T-cell (primary cell): Measurements from ENCODE around the gene F2R. TPM values are rescaled to one million over a fixed set of nuclear protein-coding genes. Genes with fewer than 3 reads are reported as not detected.

Experiments
- ATAC-seq, 4 experiments: fragments of 200-7000 bp in 3 of 4; fragments of 150-1000 bp in 1 of 4; cut with Tn5 transposase; replicated peaks in 1 of 4; 1 replicate in 3 of 4; 2 replicates in 1 of 4; pipeline ENCODE4 v1.10.0; 2021; ENCODE audit warnings: moderate library complexity in 3 of 4, mild to moderate bottlenecking in 2 of 4, moderate number of reproducible peaks in 1 of 4
- CTCF ChIA-PET, 2 donors: fragments of 300-600 bp; sonication (Branson Sonifier 250); formaldehyde crosslinking; loops; one replicate each; lab custom pipeline; 2022; ENCODE audit warnings: antibody characterized with exemption in 2 of 2; lab: Charles Lee
- POLR2A ChIA-PET, 2 donors: fragments of 300-600 bp; sonication (Branson Sonifier 250); formaldehyde crosslinking; loops; one replicate each; lab custom pipeline; 2022; ENCODE audit warnings: antibody characterized with exemption in 2 of 2; lab: Charles Lee
- DNase-seq, 35 experiments: peaks; one replicate each; pipeline versions ENCODE4 v3.0.0 to v3.0.0-alpha.2; 2013 to 2023
- H3K27ac ChIP-seq: one replicate; pipeline ENCODE4 v1.5.1; 2013; ENCODE audit warnings: low read length
- H3K27me3 ChIP-seq, 2 experiments: replicated peaks in 1 of 2; 1 replicate in 1 of 2; 2 replicates in 1 of 2; pipeline versions ENCODE4 v1.6.1 to v1.7.0; 2013; ENCODE audit warnings: low read length in 1 of 2, mixed read lengths in 1 of 2; ENCODE audit not compliant: control insufficient read depth in 2 of 2, insufficient read depth in 2 of 2; ENCODE audit errors: extremely low read depth in 1 of 2
- H3K36me3 ChIP-seq, 2 donors: 1 replicate in 1 of 2; 2 replicates in 1 of 2; pipeline versions ENCODE4 v1.6.1 to v1.7.0; 2013; ENCODE audit warnings: low read length in 1 of 2; ENCODE audit not compliant: control insufficient read depth in 2 of 2, insufficient read depth in 1 of 2; ENCODE audit errors: extremely low read depth in 1 of 2
- H3K4me1 ChIP-seq, 2 experiments: 1 replicate in 1 of 2; 2 replicates in 1 of 2; pipeline versions ENCODE4 v1.6.1 to v1.7.0; 2013; ENCODE audit warnings: low read length in 2 of 2, mixed read lengths in 1 of 2; ENCODE audit not compliant: insufficient read depth in 2 of 2, control insufficient read depth in 1 of 2; ENCODE audit errors: extremely low read depth in 1 of 2
- H3K4me3 ChIP-seq, 2 donors: 1 replicate in 1 of 2; 2 replicates in 1 of 2; pipeline versions ENCODE4 v1.5.1 to v1.7.0; 2013; ENCODE audit warnings: mild to moderate bottlenecking in 2 of 2, low read length in 1 of 2, moderate library complexity in 1 of 2; ENCODE audit not compliant: control insufficient read depth in 1 of 2; ENCODE audit errors: extremely low read depth in 1 of 2
- H3K9me3 ChIP-seq: 2 replicates; pipeline ENCODE4 v1.7.0; 2013
- H3K27ac Mint-ChIP-seq, 2 donors: one replicate each; pipeline ENCODE4 v1.8.0; 2020 to 2021; ENCODE audit warnings: mild to moderate bottlenecking in 2 of 2, mixed read lengths in 2 of 2
- H3K27me3 Mint-ChIP-seq, 2 donors: one replicate each; pipeline ENCODE4 v1.8.0; 2021 to 2022; ENCODE audit warnings: mixed read lengths in 2 of 2
- H3K36me3 Mint-ChIP-seq: one replicate; pipeline ENCODE4 v1.8.0; 2021; ENCODE audit warnings: mixed read lengths
- H3K4me1 Mint-ChIP-seq, 3 donors: one replicate each; pipeline ENCODE4 v1.8.0; 2020 to 2022; ENCODE audit warnings: mixed read lengths in 3 of 3, mild to moderate bottlenecking in 1 of 3
- H3K4me3 Mint-ChIP-seq, 3 donors: one replicate each; pipeline ENCODE4 v1.8.0; 2020 to 2022; ENCODE audit warnings: mild to moderate bottlenecking in 3 of 3, mixed read lengths in 3 of 3, moderate library complexity in 3 of 3
- H3K9me3 Mint-ChIP-seq, 3 donors: one replicate each; pipeline ENCODE4 v1.8.0; 2020 to 2022; ENCODE audit warnings: mixed read lengths in 3 of 3
- WGBS: methylation state at CpG from one replicate; pipeline ENCODE4 v1.1.5; 2013; ENCODE audit warnings: missing lambda C conversion rate; ENCODE audit not compliant: insufficient coverage; 5-methylcytosine and 5-hydroxymethylcytosine counted together
- total RNA-seq, 35 experiments: library from RNA in 6 of 35; stranded (reverse) in 6 of 35; fragments of 120-200 nt in 1 of 35; gene quantifications; one replicate each; pipeline versions ENCODE4 v1.2.1 to v1.2.4 and lab custom pipeline; 2013 to 2026

F2R gene
- total RNA-seq, 5 donors from 2014 or later (not counting 1 experiment from before 2014, with no cell fraction given), result 4.3 to 16.3 (median 9.6) TPM

DNA sequence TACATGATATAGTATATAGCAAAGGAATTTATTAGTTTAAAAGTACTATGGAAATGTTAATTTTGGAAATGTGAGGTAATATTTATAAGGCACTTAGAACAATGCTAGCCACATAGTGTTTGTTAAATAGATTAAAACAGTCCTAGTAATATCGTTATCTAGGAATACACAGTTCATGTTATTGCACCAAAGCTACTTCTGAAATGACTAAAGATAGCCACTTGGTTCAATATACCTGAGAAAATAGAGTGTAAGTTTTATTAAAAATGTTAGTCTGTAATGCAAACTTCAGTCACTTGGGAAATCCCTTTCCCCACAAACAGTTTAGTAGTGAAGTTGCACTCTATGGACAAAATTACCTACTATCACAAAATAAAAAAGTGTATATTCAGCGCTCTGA, 15.4 kb upstream of the F2R start:
- POLR2A ChIA-PET, result no interaction called here
- Histone ChIP-seq H3K4me3 (no peak overlapping the region), H3K4me1 (no peaks in the 10 kb centered on the region), H3K27me3 (no peaks in the 10 kb centered on the region), H3K36me3 (peaks cover 5 to 63% of the 10 kb centered on the region in 2 donors), H3K27ac (no peak overlapping the region), H3K9me3 (no peaks in the 10 kb centered on the region)
- no CpG with 5 or more reads among the region's 2 CpGs for WGBS
- Mint-ChIP-seq H3K9me3 (no peaks in the 10 kb centered on the region), H3K27me3 (no peaks in the 10 kb centered on the region), H3K4me1 (no peaks in the 10 kb centered on the region), H3K36me3 (peaks cover 59% of the 10 kb centered on the region), H3K4me3 (no peak overlapping the region), H3K27ac (no peak overlapping the region)
- DNase-seq (no peak), ATAC-seq (no peak)
- CTCF ChIA-PET, result no interaction called here

DNA sequence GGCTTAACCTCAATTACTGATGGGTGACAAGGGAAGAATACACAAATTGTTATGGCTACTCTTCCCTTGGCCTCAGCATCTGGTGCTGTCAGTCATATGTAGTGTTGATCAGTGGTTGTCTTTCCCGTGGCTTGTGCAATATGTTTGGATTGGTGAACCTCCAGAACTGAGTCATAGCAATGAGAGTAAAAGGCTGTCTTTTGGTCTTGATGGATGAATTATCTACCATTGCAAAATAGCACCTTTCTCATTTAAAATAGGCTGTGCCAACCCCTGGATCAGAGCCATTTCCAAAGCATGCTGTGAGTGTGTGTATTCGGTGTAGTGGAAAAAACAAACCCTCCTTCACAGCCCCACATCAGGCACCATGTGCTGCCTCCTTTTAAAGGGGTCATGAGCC, 14.6 kb upstream of the F2R start:
- Mint-ChIP-seq H3K4me1 (no peaks in the 10 kb centered on the region), H3K4me3 (no peak overlapping the region), H3K9me3 (no peaks in the 10 kb centered on the region), H3K27ac (no peak overlapping the region), H3K36me3 (peaks cover 58% of the 10 kb centered on the region), H3K27me3 (no peaks in the 10 kb centered on the region)
- H3K4me1 ChIP-seq, result no peaks in the 10 kb centered on the region
- H3K9me3 ChIP-seq, result no peaks in the 10 kb centered on the region
- H3K27me3 ChIP-seq, result no peaks in the 10 kb centered on the region
- DNase-seq, result no peak
- H3K4me3 ChIP-seq, result no peak overlapping the region
- peaks cover 5 to 61% of the 10 kb centered on the region in 2 donors for H3K36me3 ChIP-seq
- no peak for ATAC-seq
- WGBS, result no CpG with 5 or more reads among the region's 2 CpGs
- no peak overlapping the region for H3K27ac ChIP-seq
- POLR2A ChIA-PET, result no interaction called here
- CTCF ChIA-PET, result no interaction called here

DNA sequence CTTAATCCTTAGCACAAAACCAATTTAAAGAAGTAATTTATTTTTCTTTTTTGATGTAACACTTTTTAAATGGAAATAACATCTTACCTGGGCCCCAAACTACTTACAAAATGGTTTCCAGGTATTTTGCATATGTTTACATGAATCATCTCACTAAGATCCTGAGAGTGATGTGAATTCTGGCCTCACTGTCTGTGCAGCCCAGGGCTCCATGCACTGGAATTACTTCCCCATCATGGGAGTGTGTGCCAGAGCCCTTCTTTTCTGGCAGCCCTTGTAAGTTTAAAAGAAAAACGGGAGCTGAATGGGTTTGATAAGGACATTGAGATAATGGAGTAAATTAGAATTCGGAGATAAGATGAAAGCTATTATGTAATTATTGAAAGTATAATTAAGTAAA, 12.2 kb upstream of the F2R start:
- no peak overlapping the region for H3K27ac ChIP-seq
- ATAC-seq (no peak), DNase-seq (no peak)
- no peaks in the 10 kb centered on the region for H3K9me3 ChIP-seq
- Mint-ChIP-seq H3K27ac (peak overlapping the region in 1 of 2 donors; percentile 28), H3K4me3 (no peak overlapping the region), H3K4me1 (no peaks in the 10 kb centered on the region), H3K27me3 (no peaks in the 10 kb centered on the region), H3K36me3 (peaks cover 52% of the 10 kb centered on the region), H3K9me3 (no peaks in the 10 kb centered on the region)
- no CpG with 5 or more reads among the region's 2 CpGs for WGBS
- H3K4me3 ChIP-seq, result no peak overlapping the region
- H3K27me3 ChIP-seq, result no peaks in the 10 kb centered on the region
- H3K4me1 ChIP-seq, result no peaks in the 10 kb centered on the region
- ChIA-PET CTCF (interaction anchor here (0.5 to 1.4 kb wide), 4 partner anchors 11 to 71 kb away, joined by 3 to 6 read pairs (median 4); no protein-coding TSS in a partner anchor), POLR2A (no interaction called here)
- peaks cover 5 to 58% of the 10 kb centered on the region in 2 donors for H3K36me3 ChIP-seq

DNA sequence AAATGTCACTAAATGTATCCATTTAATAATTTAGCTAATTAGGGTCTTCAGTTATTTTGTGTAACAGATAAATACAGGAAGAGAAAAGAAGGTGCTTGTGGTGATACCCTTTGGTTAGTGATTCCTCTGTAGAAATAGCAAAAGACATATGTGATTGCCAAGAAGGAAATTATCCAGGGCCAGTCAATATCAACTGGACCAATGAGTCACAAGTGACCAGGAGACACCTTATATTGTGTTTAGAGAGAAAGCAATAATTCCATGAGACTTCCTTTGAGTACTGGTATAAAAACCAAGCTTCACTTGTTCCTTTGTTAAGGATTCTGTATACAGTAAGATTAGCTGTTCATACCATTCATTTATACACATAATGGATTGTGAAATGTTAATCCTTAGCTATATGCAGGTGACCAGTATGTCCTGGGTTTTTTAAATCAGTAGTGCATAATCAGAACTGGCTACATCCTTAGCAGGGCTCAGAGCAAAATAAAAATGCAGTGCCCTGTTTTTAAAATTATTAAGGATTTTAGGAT, 11.7 kb upstream of the F2R start:
- peaks cover 48% of the 10 kb centered on the region for H3K36me3 Mint-ChIP-seq
- Histone ChIP-seq H3K27me3 (no peaks in the 10 kb centered on the region), H3K4me3 (no peak overlapping the region), H3K4me1 (no peaks in the 10 kb centered on the region), H3K9me3 (no peaks in the 10 kb centered on the region), H3K27ac (no peak overlapping the region), H3K36me3 (peaks cover 5 to 58% of the 10 kb centered on the region in 2 donors)
- ChIA-PET POLR2A (no interaction called here), CTCF (interaction anchor here (0.5 to 1.4 kb wide), 4 partner anchors 10 to 70 kb away, joined by 3 to 6 read pairs (median 4); no protein-coding TSS in a partner anchor)
- H3K9me3 Mint-ChIP-seq, result no peaks in the 10 kb centered on the region
- DNase-seq (no peak), ATAC-seq (no peak)
- no peaks in the 10 kb centered on the region for H3K4me1 Mint-ChIP-seq
- H3K27ac Mint-ChIP-seq, result no peak overlapping the region
- H3K4me3 Mint-ChIP-seq, result no peak overlapping the region
- H3K27me3 Mint-ChIP-seq, result no peaks in the 10 kb centered on the region

DNA sequence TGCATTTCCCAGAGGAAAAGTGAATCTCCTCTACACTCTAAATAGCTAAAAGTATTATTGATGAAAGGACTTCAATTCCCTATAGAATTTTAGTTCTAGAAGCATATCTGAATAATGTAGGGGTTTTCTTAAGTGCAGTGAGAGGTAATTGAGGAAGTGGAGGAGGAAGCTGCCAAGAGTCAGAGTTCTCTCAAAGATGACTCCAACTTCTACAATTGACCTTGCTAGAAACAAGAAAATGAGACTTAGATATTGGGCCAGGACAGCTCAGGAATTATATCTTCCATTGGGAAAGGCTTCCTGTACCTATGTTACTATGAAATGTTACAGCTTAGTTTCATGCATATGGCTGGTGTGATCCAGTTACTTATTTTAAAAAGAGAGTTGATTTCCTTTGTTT, 10.4 kb upstream of the F2R start:
- H3K9me3 Mint-ChIP-seq, result no peaks in the 10 kb centered on the region
- H3K9me3 ChIP-seq, result no peaks in the 10 kb centered on the region
- ATAC-seq, result no peak
- no peaks in the 10 kb centered on the region for H3K27me3 Mint-ChIP-seq
- H3K36me3 Mint-ChIP-seq, result peaks cover 35% of the 10 kb centered on the region
- H3K27me3 ChIP-seq, result no peaks in the 10 kb centered on the region
- peaks cover 0 to 2% (median under 1%) of the 10 kb centered on the region in 3 donors for H3K4me1 Mint-ChIP-seq
- peaks cover 5 to 53% of the 10 kb centered on the region in 2 donors for H3K36me3 ChIP-seq
- POLR2A ChIA-PET, result no interaction called here
- H3K4me1 ChIP-seq, result no peaks in the 10 kb centered on the region
- H3K4me3 Mint-ChIP-seq, result no peak overlapping the region
- H3K27ac ChIP-seq, result no peak overlapping the region
- no peak for DNase-seq
- no peak overlapping the region for H3K27ac Mint-ChIP-seq
- CTCF ChIA-PET, result no interaction called here
- H3K4me3 ChIP-seq, result no peak overlapping the region

DNA sequence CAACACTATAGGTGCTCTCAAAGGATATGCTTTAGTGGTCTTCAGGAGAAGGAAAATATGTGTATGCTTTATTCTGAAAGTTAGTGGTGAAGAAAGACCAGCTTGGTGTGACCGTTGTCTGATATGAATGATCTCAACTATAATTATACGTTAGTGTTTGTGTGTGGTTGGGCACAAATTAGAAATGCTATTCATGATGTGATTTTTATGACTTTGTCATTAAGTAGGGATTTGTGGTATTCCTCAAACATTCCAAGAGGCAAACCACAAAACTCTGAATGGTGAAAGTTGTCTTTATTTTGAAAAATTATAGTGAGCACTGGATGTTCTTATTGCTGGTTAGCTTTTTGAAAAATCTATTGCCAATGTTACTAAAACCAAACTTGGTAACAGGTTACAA, 6.2 kb upstream of the F2R start:
- no peak overlapping the region for H3K4me3 ChIP-seq
- ATAC-seq, result no peak
- peaks cover 0 to 4% of the 10 kb centered on the region in 2 experiments for H3K4me1 ChIP-seq
- no peaks in the 10 kb centered on the region for H3K9me3 ChIP-seq
- Mint-ChIP-seq H3K27me3 (peaks cover 7 to 8% of the 10 kb centered on the region in 2 donors), H3K27ac (no peak overlapping the region), H3K9me3 (no peaks in the 10 kb centered on the region), H3K4me3 (no peak overlapping the region), H3K4me1 (peaks cover 13 to 25% (median 14%) of the 10 kb centered on the region in 3 donors), H3K36me3 (peaks cover 10% of the 10 kb centered on the region)
- peaks cover 0 to 3% of the 10 kb centered on the region in 2 experiments for H3K27me3 ChIP-seq
- H3K36me3 ChIP-seq, result peaks cover 0 to 18% of the 10 kb centered on the region in 2 donors
- WGBS, result no CpG with 5 or more reads among the region's 2 CpGs
- ChIA-PET POLR2A (no interaction called here), CTCF (no interaction called here)
- H3K27ac ChIP-seq, result no peak overlapping the region
- no peak for DNase-seq
